ENCODE measurements around the gene FAM221B.

The FAM221B gene

DNA sequence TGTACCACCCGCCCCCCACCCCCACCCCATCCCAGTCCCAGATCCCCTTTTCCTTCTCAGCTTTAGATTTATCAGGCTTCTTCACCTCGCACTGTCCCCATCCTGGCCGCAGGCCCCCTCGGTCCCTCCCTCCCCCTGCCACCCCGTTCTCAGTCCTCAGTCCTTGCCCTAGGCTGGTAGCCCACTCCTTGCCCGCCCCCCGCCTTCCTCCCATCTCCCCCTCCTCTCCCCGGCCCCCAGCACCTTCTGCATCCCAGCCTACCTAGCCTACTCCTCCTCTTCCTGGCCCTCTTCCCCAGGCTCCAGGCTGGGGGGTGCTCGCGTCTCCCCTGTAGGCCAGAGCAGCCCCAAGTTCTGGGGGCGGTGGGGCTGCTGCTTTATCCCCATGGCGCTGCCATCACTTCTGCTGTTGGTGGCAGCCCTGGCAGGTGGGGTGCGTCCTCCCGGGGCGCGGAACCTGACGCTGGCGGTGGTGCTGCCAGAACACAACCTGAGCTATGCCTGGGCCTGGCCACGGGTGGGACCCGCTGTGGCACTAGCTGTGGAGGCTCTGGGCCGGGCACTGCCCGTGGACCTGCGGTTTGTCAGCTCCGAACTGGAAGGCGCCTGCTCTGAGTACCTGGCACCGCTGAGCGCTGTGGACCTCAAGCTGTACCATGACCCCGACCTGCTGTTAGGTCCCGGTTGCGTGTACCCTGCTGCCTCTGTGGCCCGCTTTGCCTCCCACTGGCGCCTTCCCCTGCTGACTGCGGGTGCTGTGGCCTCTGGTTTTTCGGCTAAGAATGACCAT is 36.3 kb downstream of the FAM221B start:
- no peak for DNase-seq (ENCODE audit: low read depth in 2 of 2)

- no peak for DNase-seq (ENCODE audit: low read depth in 2 of 2)
Measured at GRCh38 chr9:35791297-35791921, 37.1 kb downstream of the FAM221B start, which contains the start of gene NPR2. Gene NPR2, plus strand, starts transcription at chr9:35791591. Its CDS starts 818 bp downstream, at chr9:35792409.

- DNase-seq (ENCODE audit: low read depth in 2 of 2), result peak; percentile 73 to 74
Measured at GRCh38 chr9:35790385-35791296, 37.9 kb downstream of the FAM221B start.

- DNase-seq (ENCODE audit: low read depth in 2 of 2), result no peak
Measured at GRCh38 chr9:35790025-35790384, 38.5 kb downstream of the FAM221B start.

- no peak for DNase-seq (ENCODE audit: low read depth in 2 of 2)
Measured at GRCh38 chr9:35789541-35789940, 39.0 kb downstream of the FAM221B start.

DNA sequence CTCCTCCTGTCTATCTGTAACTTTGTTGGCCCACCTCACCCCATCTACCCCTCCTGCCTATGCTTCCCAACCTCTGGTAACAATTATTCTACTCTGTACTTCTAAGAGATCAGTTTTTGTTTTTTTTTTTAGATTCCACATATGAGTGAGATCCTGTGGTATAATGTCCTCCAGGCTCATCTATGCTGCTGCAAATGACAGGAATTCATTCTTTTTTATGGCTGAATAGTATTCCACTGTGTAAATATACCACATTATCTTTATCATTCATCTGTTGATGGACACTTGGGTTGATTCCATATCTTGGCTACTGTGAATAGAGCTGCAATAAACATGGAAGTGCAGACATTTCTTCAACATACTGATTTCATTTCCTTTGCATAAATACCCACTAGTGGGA is 45.1 kb downstream of the FAM221B start:
- DNase-seq (ENCODE audit: low read depth in 2 of 2), result no peak

- no peak for DNase-seq (ENCODE audit: low read depth in 2 of 2)
Measured at GRCh38 chr9:35781066-35781465, 47.5 kb downstream of the FAM221B start.

- DNase-seq (ENCODE audit: low read depth in 2 of 2), result no peak
Measured at GRCh38 chr9:35778496-35778895, 50.0 kb downstream of the FAM221B start.

- DNase-seq (ENCODE audit: low read depth in 2 of 2), result no peak
Measured at GRCh38 chr9:35776018-35776417, 52.5 kb downstream of the FAM221B start.

GRCh38 chr9:35774907-35775635 is 53.5 kb downstream of the FAM221B start:
- DNase-seq (ENCODE audit: low read depth in 2 of 2), result no peak

- DNase-seq (ENCODE audit: low read depth in 2 of 2), result no peak
Measured at GRCh38 chr9:35771943-35772342, 56.6 kb downstream of the FAM221B start.

GRCh38 chr9:35771534-35771933 is 57.0 kb downstream of the FAM221B start:
- no peak for DNase-seq (ENCODE audit: low read depth in 2 of 2)

GRCh38 chr9:35771075-35771433 is 57.5 kb downstream of the FAM221B start:
- DNase-seq (ENCODE audit: low read depth in 2 of 2), result no peak

DNA sequence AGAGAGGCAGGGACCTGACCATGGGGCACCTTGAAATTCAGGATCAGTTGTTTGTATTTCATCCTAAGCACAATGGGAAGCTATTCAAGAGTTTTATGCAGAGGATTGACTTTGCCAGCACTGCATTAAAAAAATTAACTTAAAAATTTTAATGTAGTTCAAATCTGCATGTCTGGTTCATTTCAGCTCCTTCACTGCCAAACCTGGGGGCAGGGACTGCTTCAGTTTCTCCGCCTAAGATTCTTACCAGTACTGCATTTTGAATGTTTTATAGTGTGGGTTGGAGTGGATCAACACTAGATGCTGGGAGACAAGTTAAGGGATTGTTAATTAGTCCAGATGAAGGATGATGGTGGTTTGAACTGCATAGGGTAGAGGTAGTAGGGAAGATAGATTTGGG is 58.8 kb downstream of the FAM221B start:
- no peak for DNase-seq (ENCODE audit: low read depth in 2 of 2)

DNA sequence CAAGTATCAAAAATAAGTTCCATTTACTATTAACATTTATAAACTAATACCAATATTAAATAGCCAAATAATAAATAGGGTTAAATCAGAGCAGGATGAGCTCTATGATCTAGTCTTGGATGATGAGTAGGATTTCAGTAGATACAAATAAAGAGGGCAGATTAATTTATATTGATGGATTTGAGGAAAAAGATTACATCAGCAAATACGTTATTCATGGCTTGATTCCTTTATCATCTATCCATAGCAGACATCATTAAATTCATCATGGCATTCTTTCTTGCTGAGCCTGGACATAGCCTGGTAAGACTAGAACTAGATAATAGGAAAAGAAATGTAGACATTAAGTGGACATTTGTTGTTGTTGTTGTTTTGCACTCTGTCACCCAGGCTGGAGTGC is 61.1 kb downstream of the FAM221B start:
- no peak for DNase-seq (ENCODE audit: low read depth in 2 of 2)

DNA sequence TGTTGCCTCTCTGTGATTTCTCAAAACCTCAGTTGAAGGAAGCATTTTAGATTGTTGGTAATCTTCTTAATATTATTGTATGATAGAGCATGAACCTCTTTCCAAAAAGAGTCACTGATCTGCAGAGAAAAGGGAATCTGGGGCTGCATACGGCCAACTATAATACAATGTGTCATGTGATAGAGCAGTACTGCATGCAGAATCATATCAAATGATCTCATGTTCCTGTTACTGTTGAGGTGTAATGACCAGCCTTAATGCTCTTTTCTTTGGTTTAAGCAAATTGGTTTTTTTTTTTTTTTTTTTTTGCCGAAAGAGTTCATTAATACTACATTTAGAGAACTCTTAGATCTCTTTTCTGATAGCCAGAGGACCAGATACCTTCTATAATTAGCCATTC is 61.5 kb downstream of the FAM221B start:
- DNase-seq (ENCODE audit: low read depth in 2 of 2), result no peak
